SK-N-SH treated with all-trans-retinoic acid at 6 μM for 48 hours (cell line): Measurements from ENCODE around the gene LY6G5C.

Experiments used
- ATAC-seq: fragments of 200-7000 bp; cut with Tn5 transposase; 3 replicates; pipeline ENCODE4 v1.9.1; 2020; ENCODE audit warnings: mild to moderate bottlenecking, moderate library complexity
- ARNTL ChIP-seq: fragments of 450-650 bp; formaldehyde crosslinking; IDR thresholded peaks from 2 replicates; pipeline ENCODE4 v1.5.0; 2020; ENCODE audit warnings: low read depth, mild to moderate bottlenecking, moderate library complexity, borderline replicate concordance
- CREB5 ChIP-seq: fragments of 250-450 bp; sonication (Bioruptor Pico); IDR thresholded peaks from 2 replicates; pipeline ENCODE4 v1.5.1; 2020; ENCODE audit warnings: low read depth, mild to moderate bottlenecking, moderate library complexity
- CSDC2 ChIP-seq: fragments of 250-450 bp; sonication (Bioruptor Pico); IDR thresholded peaks from 2 replicates; pipeline ENCODE4 v1.5.0; 2020; ENCODE audit warnings: mild to moderate bottlenecking, moderate library complexity
- ESRRG ChIP-seq: fragments of 250-450 bp; sonication (Bioruptor Pico); IDR thresholded peaks from 2 replicates; pipeline ENCODE4 v1.6.1; 2021; ENCODE audit warnings: mild to moderate bottlenecking
- GLIS3 ChIP-seq: fragments of 250-450 bp; sonication (Bioruptor Pico); IDR thresholded peaks from 2 replicates; pipeline ENCODE4 v1.5.0; 2020; ENCODE audit warnings: mild to moderate bottlenecking, moderate library complexity
- ISL1 ChIP-seq: fragments of 250-450 bp; sonication (Bioruptor Pico); IDR thresholded peaks from 2 replicates; pipeline ENCODE4 v2.1.2; 2022; ENCODE audit warnings: mild to moderate bottlenecking, moderate library complexity
- PPARA ChIP-seq: fragments of 250-450 bp; sonication (Bioruptor Pico); IDR thresholded peaks from 2 replicates; pipeline ENCODE4 v1.5.0; 2020; ENCODE audit warnings: mild to moderate bottlenecking, borderline replicate concordance
- RARB ChIP-seq: fragments of 250-450 bp; sonication (Bioruptor Pico); IDR thresholded peaks from 2 replicates; pipeline ENCODE4 v1.8.0; 2021; ENCODE audit warnings: mild to moderate bottlenecking, moderate library complexity
- TCF4 ChIP-seq: fragments of 250-450 bp; sonication (Bioruptor Pico); IDR thresholded peaks from 2 replicates; pipeline ENCODE4 v1.8.0; 2021; ENCODE audit warnings: mild to moderate bottlenecking, moderate library complexity, borderline replicate concordance
- ZFP3 ChIP-seq: fragments of 250-450 bp; sonication (Bioruptor Pico); IDR thresholded peaks from 2 replicates; pipeline ENCODE4 v1.5.0; 2020; ENCODE audit warnings: mild to moderate bottlenecking, moderate library complexity
- ZFP30 ChIP-seq: fragments of 450-650 bp; formaldehyde crosslinking; IDR thresholded peaks from 2 replicates; pipeline ENCODE4 v1.5.0; 2022; ENCODE audit warnings: mild to moderate bottlenecking, moderate library complexity
- ZNF565 ChIP-seq: fragments of 450-650 bp; formaldehyde crosslinking; conservative IDR thresholded peaks from 2 replicates; pipeline ENCODE4 v1.5.0; 2020; ENCODE audit warnings: low read depth, mild to moderate bottlenecking, moderate library complexity
- ZNF70 ChIP-seq: fragments of 450-650 bp; formaldehyde crosslinking; IDR thresholded peaks from 2 replicates; pipeline ENCODE4 v1.5.0; 2020; ENCODE audit warnings: mild to moderate bottlenecking, moderate library complexity
- ZNF8 ChIP-seq: fragments of 450-650 bp; formaldehyde crosslinking; IDR thresholded peaks from 2 replicates; pipeline ENCODE4 v1.5.0; 2020; ENCODE audit warnings: mild to moderate bottlenecking, moderate library complexity
- TF ChIP-seq, protein P1 (sequence below): fragments of 250-450 bp; sonication (Bioruptor Pico); IDR thresholded peaks from 2 replicates; pipeline ENCODE4 v1.8.0; 2021; ENCODE audit warnings: low read depth, mild to moderate bottlenecking, moderate library complexity, borderline replicate concordance
- TF ChIP-seq, protein P2 (sequence below): fragments of 250-450 bp; sonication (Bioruptor Pico); IDR thresholded peaks from 2 replicates; pipeline ENCODE4 v1.8.0; 2020; ENCODE audit warnings: mild to moderate bottlenecking, moderate library complexity, borderline replicate concordance
- TF ChIP-seq, protein P3 (sequence below): fragments of 250-450 bp; sonication (Bioruptor Pico); IDR thresholded peaks from 2 replicates; pipeline ENCODE4 v1.5.0; 2020; ENCODE audit warnings: mild to moderate bottlenecking, moderate library complexity

The LY6G5C gene

GRCh38 chr6:31689249-31690110 is 8.6 kb upstream of the LY6G5C start:
- TF ChIP-seq CREB5 (no peak), ZNF565 (CRISPR knock-in tag) (no peak), ZNF8 (CRISPR knock-in tag) (no peak), RARB (no peak), ZNF70 (no peak), PPARA (no peak), ESRRG (no peak), ZFP3 (CRISPR knock-in tag) (no peak), ISL1 (CRISPR knock-in tag) (no peak)
- TF ChIP-seq, protein P1, sequence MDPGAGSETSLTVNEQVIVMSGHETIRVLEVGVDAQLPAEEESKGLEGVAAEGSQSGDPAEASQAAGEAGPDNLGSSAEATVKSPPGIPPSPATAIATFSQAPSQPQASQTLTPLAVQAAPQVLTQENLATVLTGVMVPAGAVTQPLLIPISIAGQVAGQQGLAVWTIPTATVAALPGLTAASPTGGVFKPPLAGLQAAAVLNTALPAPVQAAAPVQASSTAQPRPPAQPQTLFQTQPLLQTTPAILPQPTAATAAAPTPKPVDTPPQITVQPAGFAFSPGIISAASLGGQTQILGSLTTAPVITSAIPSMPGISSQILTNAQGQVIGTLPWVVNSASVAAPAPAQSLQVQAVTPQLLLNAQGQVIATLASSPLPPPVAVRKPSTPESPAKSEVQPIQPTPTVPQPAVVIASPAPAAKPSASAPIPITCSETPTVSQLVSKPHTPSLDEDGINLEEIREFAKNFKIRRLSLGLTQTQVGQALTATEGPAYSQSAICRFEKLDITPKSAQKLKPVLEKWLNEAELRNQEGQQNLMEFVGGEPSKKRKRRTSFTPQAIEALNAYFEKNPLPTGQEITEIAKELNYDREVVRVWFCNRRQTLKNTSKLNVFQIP (CRISPR knock-in tag): no peak

GRCh38 chr6:31687860-31688693 is 7.2 kb upstream of the LY6G5C start:
- no peak for TF ChIP-seq ZNF8 (CRISPR knock-in tag)
- no peak for TF ChIP-seq ZNF565 (CRISPR knock-in tag)
- TF ChIP-seq, protein P1 (CRISPR knock-in tag): no peak
- TF ChIP-seq, protein P2, sequence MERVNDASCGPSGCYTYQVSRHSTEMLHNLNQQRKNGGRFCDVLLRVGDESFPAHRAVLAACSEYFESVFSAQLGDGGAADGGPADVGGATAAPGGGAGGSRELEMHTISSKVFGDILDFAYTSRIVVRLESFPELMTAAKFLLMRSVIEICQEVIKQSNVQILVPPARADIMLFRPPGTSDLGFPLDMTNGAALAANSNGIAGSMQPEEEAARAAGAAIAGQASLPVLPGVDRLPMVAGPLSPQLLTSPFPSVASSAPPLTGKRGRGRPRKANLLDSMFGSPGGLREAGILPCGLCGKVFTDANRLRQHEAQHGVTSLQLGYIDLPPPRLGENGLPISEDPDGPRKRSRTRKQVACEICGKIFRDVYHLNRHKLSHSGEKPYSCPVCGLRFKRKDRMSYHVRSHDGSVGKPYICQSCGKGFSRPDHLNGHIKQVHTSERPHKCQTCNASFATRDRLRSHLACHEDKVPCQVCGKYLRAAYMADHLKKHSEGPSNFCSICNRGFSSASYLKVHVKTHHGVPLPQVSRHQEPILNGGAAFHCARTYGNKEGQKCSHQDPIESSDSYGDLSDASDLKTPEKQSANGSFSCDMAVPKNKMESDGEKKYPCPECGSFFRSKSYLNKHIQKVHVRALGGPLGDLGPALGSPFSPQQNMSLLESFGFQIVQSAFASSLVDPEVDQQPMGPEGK (CRISPR knock-in tag): no peak
- no peak for TF ChIP-seq ISL1 (CRISPR knock-in tag)
- TF ChIP-seq, protein P3, sequence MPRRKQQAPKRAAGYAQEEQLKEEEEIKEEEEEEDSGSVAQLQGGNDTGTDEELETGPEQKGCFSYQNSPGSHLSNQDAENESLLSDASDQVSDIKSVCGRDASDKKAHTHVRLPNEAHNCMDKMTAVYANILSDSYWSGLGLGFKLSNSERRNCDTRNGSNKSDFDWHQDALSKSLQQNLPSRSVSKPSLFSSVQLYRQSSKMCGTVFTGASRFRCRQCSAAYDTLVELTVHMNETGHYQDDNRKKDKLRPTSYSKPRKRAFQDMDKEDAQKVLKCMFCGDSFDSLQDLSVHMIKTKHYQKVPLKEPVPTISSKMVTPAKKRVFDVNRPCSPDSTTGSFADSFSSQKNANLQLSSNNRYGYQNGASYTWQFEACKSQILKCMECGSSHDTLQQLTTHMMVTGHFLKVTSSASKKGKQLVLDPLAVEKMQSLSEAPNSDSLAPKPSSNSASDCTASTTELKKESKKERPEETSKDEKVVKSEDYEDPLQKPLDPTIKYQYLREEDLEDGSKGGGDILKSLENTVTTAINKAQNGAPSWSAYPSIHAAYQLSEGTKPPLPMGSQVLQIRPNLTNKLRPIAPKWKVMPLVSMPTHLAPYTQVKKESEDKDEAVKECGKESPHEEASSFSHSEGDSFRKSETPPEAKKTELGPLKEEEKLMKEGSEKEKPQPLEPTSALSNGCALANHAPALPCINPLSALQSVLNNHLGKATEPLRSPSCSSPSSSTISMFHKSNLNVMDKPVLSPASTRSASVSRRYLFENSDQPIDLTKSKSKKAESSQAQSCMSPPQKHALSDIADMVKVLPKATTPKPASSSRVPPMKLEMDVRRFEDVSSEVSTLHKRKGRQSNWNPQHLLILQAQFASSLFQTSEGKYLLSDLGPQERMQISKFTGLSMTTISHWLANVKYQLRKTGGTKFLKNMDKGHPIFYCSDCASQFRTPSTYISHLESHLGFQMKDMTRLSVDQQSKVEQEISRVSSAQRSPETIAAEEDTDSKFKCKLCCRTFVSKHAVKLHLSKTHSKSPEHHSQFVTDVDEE (CRISPR knock-in tag): no peak
- TF ChIP-seq TCF4: no peak
- no peak for TF ChIP-seq ARNTL (CRISPR knock-in tag)
- TF ChIP-seq CSDC2 (CRISPR knock-in tag): no peak
- TF ChIP-seq ZFP30 (CRISPR knock-in tag): no peak
- TF ChIP-seq CREB5: no peak
- no peak for TF ChIP-seq ESRRG
- no peak for TF ChIP-seq GLIS3
- TF ChIP-seq, all 23 proteins: peak for 0
- ATAC-seq: no peak

More at GRCh38 chr6:31689249-31690110, 8.6 kb upstream of the LY6G5C start:
- ATAC-seq: peak; percentile 73
